Uterus (tissue), 4 donors: ENCODE results near the gene CFAP61. TPM values are rescaled to one million over a fixed set of nuclear protein-coding genes. Genes with fewer than 3 reads are reported as not detected.

Source experiments
- DNase-seq, 2 donors: peaks; one replicate each; pipeline ENCODE4 v3.0.0-alpha.2; 2019 to 2020
- H3K27ac ChIP-seq, 2 donors: fragments of 200-600 bp; sonication (generic); 1 replicate in 1 of 2; 2 replicates in 1 of 2; pipeline ENCODE4 v1.5.1; 2016 to 2018
- H3K27me3 ChIP-seq, 2 donors: fragments of 200-600 bp; sonication (generic); one replicate each; pipeline ENCODE4 v1.5.1; 2018 to 2019; ENCODE audit warnings: control low read depth in 1 of 2
- H3K36me3 ChIP-seq, 2 donors: fragments of 200-600 bp; sonication (generic); one replicate each; pipeline ENCODE4 v1.5.1; 2019; ENCODE audit warnings: control low read depth in 1 of 2
- H3K4me1 ChIP-seq, 2 donors: fragments of 200-600 bp; sonication (generic); one replicate each; pipeline ENCODE4 v1.5.1; 2018 to 2019; ENCODE audit warnings: control low read depth in 1 of 2
- H3K4me3 ChIP-seq, 2 donors: fragments of 200-600 bp; sonication (generic); 1 replicate in 1 of 2; 2 replicates in 1 of 2; pipeline ENCODE4 v1.5.1; 2018 to 2019; ENCODE audit warnings: mild to moderate bottlenecking in 1 of 2
- H3K9me3 ChIP-seq, 2 donors: fragments of 200-600 bp; sonication (generic); one replicate each; pipeline ENCODE4 v1.5.1; 2019; ENCODE audit warnings: control low read depth in 1 of 2
- CTCF ChIP-seq, 4 experiments: fragments of 200-600 bp in 2 of 4; fragments of 450-650 bp in 2 of 4; sonication (generic) in 2 of 4; IDR thresholded peaks; one replicate each; pipeline ENCODE4 v1.5.1; 2016 to 2019; ENCODE audit warnings: antibody characterized with exemption in 4 of 4, mild to moderate bottlenecking in 2 of 4, moderate library complexity in 1 of 4
- POLR2A ChIP-seq, 2 donors: fragments of 450-650 bp; IDR thresholded peaks; one replicate each; pipeline ENCODE4 v1.6.1; 2016; ENCODE audit warnings: antibody characterized with exemption in 2 of 2, mild to moderate bottlenecking in 1 of 2, moderate library complexity in 1 of 2
- intact Hi-C: fragments of 100-400 bp; cut with DNase I; formaldehyde crosslinking; loops from one replicate; pipeline ENCODE4 v1.15.1; 2023; ENCODE audit warnings: low total_unique reads
- total RNA-seq, 4 donors: library from RNA; depleted of rRNA in 3 of 4; stranded (reverse); fragments of >200 nt in 3 of 4; gene quantifications; one replicate each; pipeline versions ENCODE4 v1.1.0 to v1.2.4, GENCODE V29; 2014 to 2023
- donor health status: DM: yes; HTN: yes; CAD: no.

CFAP61 gene
- total RNA-seq, 4 donors from 2014 or later = 3.0 to 8.2 (median 7.5) TPM; not detected in 1

GRCh38 chr20:20065361-20065760 is 13.0 kb downstream of the CFAP61 start:
- Histone ChIP-seq H3K27me3 (no peaks in the 10 kb centered on the region), H3K36me3 (no peaks in the 10 kb centered on the region), H3K9me3 (no peaks in the 10 kb centered on the region), H3K4me1 (no peaks in the 10 kb centered on the region), H3K27ac (no peak overlapping the region), H3K4me3 (no peak overlapping the region)
- TF ChIP-seq CTCF (IDR thresholded peaks at IDR 0.05) (no peak), POLR2A (IDR thresholded peaks at IDR 0.05) (no peak)
- intact Hi-C loops = no loop called here
- DNase-seq = no peak

GRCh38 chr20:20070871-20071726 is 18.8 kb downstream of the CFAP61 start:
- no peaks in the 10 kb centered on the region for H3K36me3 ChIP-seq
- DNase-seq = no peak
- no peak overlapping the region for H3K27ac ChIP-seq
- no peak for TF ChIP-seq POLR2A (IDR thresholded peaks at IDR 0.05)
- no peak for TF ChIP-seq CTCF (IDR thresholded peaks at IDR 0.05)
- H3K27me3 ChIP-seq = no peaks in the 10 kb centered on the region
- intact Hi-C loops = no loop called here
- H3K4me3 ChIP-seq = no peak overlapping the region
- H3K9me3 ChIP-seq = no peaks in the 10 kb centered on the region
- H3K4me1 ChIP-seq = no peaks in the 10 kb centered on the region

- H3K27me3 ChIP-seq = no peaks in the 10 kb centered on the region
- no peak overlapping the region for H3K4me3 ChIP-seq
- H3K4me1 ChIP-seq = no peaks in the 10 kb centered on the region
- H3K27ac ChIP-seq = no peak overlapping the region
- intact Hi-C loops = no loop called here
- no peaks in the 10 kb centered on the region for H3K9me3 ChIP-seq
- no peak for TF ChIP-seq POLR2A (IDR thresholded peaks at IDR 0.05)
- TF ChIP-seq CTCF (IDR thresholded peaks at IDR 0.05) = no peak
- DNase-seq = no peak
- no peaks in the 10 kb centered on the region for H3K36me3 ChIP-seq
Observed at GRCh38 chr20:20073801-20074371, 21.6 kb downstream of the CFAP61 start.

- DNase-seq = no peak
- Histone ChIP-seq H3K4me1 (no peaks in the 10 kb centered on the region), H3K4me3 (no peak overlapping the region), H3K9me3 (no peaks in the 10 kb centered on the region), H3K27me3 (no peaks in the 10 kb centered on the region), H3K27ac (no peak overlapping the region), H3K36me3 (no peaks in the 10 kb centered on the region)
- intact Hi-C loops = no loop called here
- TF ChIP-seq POLR2A (IDR thresholded peaks at IDR 0.05) = no peak
- no peak for TF ChIP-seq CTCF (IDR thresholded peaks at IDR 0.05)
Observed at GRCh38 chr20:20075032-20075431, 22.7 kb downstream of the CFAP61 start.

GRCh38 chr20:20076297-20077065 is 24.1 kb downstream of the CFAP61 start:
- TF ChIP-seq CTCF (IDR thresholded peaks at IDR 0.05) (no peak), POLR2A (IDR thresholded peaks at IDR 0.05) (no peak)
- Histone ChIP-seq H3K27me3 (no peaks in the 10 kb centered on the region), H3K4me1 (no peaks in the 10 kb centered on the region), H3K27ac (no peak overlapping the region), H3K4me3 (no peak overlapping the region), H3K36me3 (no peaks in the 10 kb centered on the region), H3K9me3 (no peaks in the 10 kb centered on the region)
- no peak for DNase-seq
- intact Hi-C loops = no loop called here
